Body of pancreas (tissue), 4 donors: Measurements from ENCODE around the gene GALR2.

ENCODE experiments used
- POLR2A ChIP-seq, 3 donors: fragments of 450-650 bp; IDR thresholded peaks; one replicate each; pipeline ENCODE4 v1.6.1; 2016; ENCODE audit warnings: antibody characterized with exemption in 3 of 3, mild to moderate bottlenecking in 2 of 3
- TF ChIP-seq, protein P1 (sequence below), 7 experiments: fragments of 450-650 bp in 4 of 7; fragments of 200-600 bp in 3 of 7; sonication (generic) in 3 of 7; IDR thresholded peaks; one replicate each; pipeline ENCODE4 v1.5.1; 2016 to 2019; ENCODE audit warnings: antibody characterized with exemption in 7 of 7

GRCh38 chr17:76120658-76121008, 46.1 kb downstream of the GALR2 start:
- TF ChIP-seq, protein P1, sequence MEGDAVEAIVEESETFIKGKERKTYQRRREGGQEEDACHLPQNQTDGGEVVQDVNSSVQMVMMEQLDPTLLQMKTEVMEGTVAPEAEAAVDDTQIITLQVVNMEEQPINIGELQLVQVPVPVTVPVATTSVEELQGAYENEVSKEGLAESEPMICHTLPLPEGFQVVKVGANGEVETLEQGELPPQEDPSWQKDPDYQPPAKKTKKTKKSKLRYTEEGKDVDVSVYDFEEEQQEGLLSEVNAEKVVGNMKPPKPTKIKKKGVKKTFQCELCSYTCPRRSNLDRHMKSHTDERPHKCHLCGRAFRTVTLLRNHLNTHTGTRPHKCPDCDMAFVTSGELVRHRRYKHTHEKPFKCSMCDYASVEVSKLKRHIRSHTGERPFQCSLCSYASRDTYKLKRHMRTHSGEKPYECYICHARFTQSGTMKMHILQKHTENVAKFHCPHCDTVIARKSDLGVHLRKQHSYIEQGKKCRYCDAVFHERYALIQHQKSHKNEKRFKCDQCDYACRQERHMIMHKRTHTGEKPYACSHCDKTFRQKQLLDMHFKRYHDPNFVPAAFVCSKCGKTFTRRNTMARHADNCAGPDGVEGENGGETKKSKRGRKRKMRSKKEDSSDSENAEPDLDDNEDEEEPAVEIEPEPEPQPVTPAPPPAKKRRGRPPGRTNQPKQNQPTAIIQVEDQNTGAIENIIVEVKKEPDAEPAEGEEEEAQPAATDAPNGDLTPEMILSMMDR (IDR thresholded peaks at IDR 0.05) = no peak
- no peak for TF ChIP-seq POLR2A (IDR thresholded peaks at IDR 0.05)
